ENCODE results near the gene DKKL1.
"Not testable (repeated sequence)": the region's sequence is repeated elsewhere in the genome, so short reads cannot be mapped to it uniquely, and the experiment has no call there.

Gene DKKL1

DNA sequence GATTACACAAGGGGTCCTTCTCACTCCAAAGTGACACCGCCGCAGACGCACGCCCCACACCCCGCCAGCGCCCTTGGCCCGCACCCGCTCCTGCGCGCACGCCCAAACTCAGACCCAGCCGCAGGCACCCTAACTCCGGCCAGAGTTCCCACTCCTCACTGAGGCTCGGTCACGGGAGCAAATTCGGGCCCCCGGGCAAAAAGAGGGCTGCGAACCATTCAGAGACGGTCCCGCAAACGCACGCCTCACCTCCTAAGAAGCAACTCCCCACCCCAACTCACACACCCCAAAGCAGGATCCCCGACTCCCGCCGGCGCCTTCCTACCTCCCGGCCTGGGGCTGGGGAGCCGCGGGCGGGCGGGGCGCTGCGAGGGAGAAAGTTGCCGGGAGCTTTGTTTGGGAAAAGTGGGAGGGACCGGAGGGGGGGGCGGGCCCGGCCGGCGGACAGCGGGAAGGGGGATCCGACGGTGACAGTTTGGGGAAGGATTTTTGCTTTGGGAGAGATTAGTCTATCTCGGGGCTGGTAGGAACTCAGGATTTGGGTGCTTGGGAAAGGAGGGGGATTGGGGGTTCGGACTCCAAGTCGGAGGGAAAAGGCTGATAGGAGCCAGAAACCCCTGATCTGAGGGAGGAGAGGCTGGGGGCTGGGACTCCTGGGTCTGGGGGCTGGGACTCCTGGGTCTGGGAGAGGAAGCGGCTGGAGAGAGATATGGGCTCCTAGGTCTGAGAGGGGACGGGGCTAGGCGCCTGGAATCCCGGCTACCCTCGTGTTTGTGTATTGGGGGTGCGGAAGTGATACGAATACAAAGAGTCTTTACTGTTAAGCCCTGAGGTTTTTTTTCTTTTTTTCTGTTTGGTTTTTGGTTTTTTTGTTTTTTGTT, 1.4 kb upstream of the DKKL1 start, which contains the start of gene TEAD2:
Gene TEAD2 (minus strand): TSS at position 369 of the 881 bp plus-strand sequence. CDS start 2,341 bp downstream, outside the sequence.
- no peak for DNase-seq (ENCODE audit: low read depth in 2 of 2)

DNA sequence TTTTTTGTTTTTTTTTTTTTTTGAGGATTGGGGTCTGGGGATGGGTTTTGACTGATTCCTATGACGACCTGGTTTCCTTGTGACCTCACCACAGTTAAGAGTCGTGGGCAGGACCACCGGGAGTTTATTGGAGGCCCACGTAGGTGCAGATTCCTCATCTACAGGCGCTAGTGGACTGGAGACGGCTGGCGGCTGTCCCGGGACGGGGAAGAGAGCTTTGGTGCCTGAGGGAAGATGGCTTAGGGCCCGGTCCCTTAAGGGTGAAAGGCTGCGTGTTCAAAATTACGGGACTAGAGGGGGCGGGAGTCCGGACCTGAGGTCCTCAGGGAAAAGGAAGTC, 779 bp upstream of the DKKL1 start:
- DNase-seq (ENCODE audit: low read depth in 2 of 2), result no peak

DNA sequence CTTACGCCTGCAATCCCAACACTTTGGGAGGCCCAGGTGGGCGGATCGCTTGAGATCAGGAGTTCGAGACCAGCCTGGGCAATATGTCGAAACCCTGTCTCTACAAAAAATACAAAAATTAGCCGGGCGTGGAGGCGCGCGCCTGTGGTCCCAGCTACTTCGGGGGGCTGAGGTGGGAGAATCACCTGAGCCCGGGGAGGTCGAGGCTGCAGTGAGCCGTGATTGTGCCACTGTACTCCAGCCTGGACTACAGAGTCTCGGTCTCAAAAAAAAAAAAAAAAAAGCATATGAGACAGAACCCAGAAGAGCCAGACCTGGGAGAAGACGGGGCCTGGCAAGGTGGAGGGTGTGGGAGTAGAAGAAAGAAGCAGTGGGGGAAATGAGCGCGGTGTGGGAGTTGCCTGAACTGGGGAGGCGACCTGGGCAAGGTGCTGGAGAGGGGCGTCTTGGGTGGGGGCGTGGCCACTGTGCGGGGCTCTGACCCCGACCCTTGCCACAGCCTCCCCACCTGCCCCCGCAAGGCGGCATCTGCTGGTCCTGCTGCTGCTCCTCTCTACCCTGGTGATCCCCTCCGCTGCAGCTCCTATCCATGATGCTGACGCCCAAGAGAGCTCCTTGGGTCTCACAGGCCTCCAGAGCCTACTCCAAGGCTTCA, 533 bp downstream of the DKKL1 start:
- DNase-seq (ENCODE audit: low read depth in 2 of 2), result no peak

DNA sequence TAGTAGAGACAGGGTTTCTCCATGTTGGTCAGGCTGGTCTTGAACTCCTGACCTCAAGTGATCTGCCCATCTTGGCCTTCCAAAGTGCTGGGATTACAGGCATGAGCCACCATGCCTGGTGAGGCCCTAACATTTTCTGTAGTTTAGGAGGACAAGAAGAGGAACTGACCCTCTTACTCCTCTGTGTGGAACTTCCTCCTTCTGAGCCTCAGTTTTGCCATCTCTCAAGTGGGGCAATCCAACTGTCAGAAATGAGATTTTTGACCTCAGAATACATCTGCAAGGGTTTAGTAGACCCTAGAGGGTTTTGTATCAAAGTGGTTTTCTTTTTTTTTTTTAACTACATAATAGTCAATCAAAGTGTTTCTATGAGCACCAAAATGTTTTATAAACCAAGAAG, 2.4 kb downstream of the DKKL1 start:
- DNase-seq (ENCODE audit: low read depth in 2 of 2), result no peak

DNA sequence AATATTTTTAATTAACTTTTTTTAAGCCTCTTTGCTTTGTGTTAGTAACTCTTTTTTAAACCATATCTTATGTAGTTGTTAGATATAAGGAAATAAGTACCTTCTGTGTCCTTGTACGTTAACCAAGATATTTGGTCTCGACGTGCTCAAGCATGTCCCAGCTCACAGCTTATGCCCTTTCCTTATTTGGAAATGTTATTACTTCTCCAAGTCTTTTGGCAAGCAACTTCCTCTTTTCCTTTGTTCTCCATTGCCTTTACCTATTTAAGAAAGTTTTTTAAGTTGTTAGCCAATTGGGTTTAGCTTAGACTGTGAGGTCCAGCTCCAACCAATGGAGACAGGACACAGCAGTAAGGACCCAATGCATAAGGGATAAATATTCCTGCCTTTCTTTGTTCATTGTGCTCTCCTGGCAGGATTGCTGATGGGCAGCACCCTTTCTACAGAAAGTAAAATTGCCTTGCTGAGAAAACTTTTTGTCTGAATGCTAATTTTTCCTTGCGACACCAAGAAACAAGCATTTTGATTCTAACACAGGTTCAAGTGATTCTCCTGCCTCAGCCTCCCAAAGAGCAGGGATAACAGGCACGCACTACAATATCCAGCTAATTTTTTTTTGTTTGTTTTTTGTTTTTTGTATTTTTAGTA, 5.2 kb downstream of the DKKL1 start:
- DNase-seq (ENCODE audit: low read depth in 2 of 2), result no peak

DNA sequence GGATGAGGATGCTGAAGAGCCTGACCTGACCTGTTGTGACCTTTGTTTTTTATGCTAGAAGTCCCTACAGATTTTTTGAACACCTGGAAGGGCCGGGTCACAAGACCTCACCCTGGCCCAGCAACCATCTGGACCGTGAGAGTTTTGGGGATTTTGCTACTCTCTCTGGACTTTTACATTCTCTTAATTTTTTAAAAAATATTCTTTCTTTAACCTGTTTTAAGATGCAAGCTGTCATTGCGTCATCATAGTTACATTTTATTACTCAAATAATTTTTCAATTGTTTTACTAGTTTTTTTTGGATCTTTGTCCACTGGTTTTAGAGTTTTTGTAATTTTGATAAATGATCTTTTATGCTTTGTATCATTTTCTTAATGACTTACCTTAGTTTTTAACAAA, 7.5 kb downstream of the DKKL1 start:
- no peak for DNase-seq (ENCODE audit: low read depth in 2 of 2)

DNA sequence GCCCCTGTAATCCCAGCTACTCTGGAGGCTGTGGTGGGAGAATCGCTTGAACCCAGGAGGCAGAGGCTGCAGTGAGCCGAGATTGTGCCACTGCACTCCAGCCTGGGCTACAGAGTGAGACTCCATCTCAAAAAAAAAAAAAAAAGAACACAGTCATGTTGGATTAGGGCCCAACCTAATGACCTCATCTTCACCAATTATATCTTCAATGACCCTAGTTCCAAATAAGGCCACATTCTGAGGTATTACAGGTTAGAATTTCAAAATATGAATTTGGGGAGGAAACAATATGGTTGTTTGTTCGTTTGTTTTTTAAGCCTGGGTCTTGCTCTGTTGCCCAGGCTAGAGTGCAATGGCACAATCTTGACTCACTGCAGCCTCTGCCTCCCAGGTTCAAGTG, 9.5 kb downstream of the DKKL1 start:
- DNase-seq (ENCODE audit: low read depth in 2 of 2), result not testable (repeated sequence)

DNA sequence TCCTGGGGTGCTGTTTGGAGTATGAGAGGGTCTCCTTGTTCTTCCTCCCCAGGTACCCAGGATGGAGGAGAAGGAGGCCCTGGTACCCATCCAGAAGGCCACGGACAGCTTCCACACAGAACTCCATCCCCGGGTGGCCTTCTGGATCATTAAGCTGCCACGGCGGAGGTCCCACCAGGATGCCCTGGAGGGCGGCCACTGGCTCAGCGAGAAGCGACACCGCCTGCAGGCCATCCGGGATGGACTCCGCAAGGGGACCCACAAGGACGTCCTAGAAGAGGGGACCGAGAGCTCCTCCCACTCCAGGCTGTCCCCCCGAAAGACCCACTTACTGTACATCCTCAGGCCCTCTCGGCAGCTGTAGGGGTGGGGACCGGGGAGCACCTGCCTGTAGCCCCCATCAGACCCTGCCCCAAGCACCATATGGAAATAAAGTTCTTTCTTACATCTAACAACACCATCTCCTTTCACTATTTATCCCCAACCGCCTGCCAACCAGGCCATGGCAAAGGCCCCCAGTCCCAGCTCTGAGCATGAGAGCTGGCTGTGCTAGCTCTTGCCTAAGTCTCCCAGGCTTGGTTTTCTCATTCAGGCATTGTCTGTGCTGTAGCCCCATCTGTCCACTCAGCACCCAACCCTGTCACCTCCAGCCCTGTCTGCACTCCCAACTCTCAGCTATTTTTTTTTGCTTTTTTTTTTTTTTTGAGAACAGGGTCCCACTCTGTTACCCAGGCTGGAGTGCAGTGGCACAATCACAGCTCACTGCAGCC, 11.2 kb downstream of the DKKL1 start:
- DNase-seq (ENCODE audit: low read depth in 2 of 2), result no peak

DNA sequence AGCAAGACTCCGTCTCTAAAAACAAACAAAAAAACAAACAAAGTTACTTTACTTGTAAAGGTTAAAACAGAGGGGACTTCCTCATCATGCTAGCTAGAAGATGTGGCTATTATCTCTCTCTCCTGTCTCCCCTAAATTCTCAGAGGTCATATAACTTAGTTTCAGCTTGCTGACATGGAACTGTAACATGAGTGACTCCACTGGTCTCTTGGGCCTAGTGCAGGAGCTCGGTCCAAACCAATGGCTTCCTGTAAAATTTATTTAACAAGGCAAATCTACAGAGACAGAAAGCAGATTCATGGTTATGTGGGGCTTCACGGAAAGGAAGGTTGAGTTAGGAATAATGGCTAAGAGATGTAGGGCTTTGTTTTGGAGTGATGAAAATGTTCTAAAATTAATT, 14.8 kb downstream of the DKKL1 start:
- DNase-seq (ENCODE audit: low read depth in 2 of 2), result no peak

DNA sequence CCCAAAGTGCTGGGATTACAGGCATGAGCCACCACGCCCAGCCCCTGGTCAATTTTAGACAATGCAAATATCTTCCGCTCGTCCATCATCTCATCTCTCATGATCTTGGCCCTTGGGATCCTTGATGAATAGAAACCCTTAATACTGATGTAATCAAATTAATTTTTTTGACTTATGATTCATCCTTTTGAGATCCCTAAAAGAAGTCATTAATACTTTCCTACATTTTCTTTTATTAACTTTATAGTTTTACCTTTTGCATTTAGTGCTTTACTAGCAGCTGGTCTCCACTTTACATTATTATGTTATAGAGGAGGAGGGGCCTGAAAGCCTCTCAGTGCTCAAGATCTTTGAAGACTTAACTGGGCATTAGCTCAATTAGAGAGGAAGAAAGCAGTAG, 16.7 kb downstream of the DKKL1 start:
- DNase-seq (ENCODE audit: low read depth in 2 of 2), result no peak

DNA sequence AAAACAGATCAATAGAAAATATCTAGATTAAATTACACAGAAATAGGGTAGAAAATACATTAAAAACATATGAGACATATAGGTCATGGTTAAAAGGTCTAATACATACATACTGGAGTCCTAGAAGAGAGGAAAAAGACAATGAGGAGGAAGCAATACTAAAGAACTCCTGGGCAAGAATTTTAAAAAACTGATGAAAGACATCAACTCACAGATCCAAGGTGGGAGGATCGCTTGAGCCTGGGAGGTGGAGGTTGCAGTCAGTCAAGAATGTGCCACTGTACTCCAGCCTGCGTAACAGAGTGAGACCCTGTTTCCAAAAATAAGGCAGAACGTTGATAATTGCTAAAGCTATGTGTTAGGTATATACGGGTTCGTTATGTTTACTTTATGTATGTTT, 19.0 kb downstream of the DKKL1 start:
- no peak for DNase-seq (ENCODE audit: low read depth in 2 of 2)

DNA sequence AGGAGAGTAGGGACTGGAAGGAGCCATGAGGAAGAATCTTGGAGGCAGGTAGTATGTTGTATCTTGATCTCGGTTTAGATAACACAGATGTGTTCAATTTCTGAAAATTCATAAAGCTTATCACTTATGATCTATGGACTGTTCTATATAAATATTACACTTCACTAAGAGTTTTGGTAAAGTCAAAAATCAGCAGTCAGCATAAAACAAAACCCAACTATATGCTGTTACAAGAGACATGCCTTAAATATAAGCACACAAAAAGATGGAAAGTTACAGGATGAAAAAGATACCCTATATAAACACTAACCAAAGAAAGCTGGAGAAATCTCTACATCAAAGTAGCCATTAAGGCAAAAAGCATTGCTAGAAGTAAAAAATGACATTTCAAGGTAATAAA, 19.9 kb downstream of the DKKL1 start:
- DNase-seq (ENCODE audit: low read depth in 2 of 2), result no peak

DNA sequence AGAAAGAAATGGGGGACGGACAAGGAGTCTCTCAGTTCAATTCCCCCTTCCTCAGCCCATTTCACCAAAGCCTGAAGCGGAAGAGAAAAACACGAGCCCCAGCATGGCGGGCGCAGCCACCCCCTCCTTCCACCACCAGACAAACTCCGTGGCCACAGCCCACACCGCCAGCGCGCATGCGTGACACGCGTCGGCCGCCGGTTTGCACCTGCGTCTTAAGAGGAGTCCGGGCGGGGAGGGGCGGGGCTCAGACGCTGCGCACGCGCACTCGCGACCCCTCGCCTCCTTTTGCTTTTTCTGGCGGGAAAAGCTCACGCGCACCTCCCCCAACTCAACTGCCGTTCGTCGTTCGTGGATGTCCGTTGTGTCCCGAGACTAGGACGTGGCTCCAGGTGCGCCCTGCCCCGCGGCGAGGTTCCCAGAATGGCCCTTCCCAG, 24.3 kb downstream of the DKKL1 start, which contains the start of gene KASH5:
Gene KASH5 (plus strand): TSS at position 314 of the 437 bp plus-strand sequence. CDS start 2,635 bp downstream, outside the sequence.
- peak; percentile 77 to 90 for DNase-seq (ENCODE audit: low read depth in 2 of 2)

DNA sequence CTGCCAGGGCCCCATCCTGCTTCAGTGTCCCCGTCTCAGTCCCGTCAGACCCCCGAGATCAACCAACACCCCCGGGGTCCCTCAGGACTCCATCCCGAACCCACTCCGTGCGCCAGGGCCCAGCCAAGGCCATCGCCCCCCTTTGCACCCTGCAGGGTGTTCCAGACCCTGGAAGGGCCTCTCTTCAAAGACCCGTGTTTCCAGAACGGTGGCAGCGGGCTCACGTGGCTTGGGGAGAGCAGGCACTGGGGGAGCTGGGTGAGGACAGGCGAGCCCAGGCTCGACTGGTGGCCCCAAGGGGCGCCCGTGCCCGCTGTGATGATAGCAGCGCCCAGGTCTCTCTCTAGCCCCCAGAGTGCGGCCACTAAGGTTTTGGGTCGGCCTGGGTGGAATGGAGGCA, 25.7 kb downstream of the DKKL1 start:
- DNase-seq (ENCODE audit: low read depth in 2 of 2), result no peak

DNA sequence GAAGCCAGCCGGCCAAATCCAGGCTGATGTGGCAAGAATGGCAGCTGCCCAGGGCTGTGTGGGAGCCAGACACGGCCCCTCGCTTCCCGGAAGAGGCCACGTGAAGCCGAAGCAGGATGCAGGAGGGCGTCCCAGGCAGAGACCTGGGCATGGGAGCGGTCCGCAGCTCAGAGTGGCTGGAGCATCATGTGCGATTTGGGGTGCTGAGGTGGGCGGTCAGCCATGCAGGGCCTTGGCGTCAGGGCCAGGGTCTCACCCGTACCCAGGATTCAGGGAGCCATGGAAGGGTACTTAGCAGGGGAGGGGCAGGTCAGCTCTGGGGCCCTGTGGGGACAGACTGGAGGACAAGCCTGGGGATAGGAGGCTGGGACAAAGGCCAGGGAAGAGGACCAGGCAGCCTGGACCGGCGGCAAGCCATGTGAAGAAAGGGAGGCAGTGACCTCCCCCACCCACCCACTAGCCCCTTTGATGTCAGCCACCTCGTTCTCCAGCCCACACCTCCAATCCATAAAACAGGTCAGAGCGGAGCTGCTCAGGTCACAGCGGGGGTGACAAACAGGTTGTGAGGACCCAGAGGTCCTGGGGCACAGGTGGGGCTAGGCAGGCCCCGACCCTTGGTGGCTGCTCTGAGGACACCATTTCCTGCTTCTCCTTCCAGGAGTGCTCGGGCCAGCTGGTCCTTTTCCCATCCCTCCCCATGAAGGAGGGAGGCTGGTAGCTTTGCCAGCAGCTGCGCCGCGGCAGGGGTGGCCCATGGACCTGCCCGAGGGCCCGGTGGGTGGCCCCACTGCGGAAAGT, 26.7 kb downstream of the DKKL1 start:
- no peak for DNase-seq (ENCODE audit: low read depth in 2 of 2)

DNA sequence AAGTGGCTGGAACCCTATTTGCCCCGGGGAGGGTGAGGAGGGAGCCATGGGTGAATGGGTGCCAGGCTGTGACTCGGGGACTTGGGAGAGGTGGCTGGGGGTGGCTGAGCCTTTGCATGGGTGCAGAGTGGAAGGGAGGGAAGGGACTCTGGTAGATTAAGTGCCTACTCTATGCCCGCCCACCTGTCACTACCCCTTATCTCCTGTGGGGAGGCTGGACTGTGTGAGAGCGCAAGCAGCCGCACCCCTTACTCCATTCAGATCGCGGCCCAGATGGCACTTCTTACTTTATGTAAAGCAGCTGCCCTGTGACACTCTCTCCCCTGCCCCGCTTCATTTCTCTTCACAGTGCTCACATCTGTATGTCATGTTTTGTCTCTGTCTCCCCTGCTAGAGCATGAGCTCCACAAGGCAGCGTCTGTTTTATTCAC, 27.3 kb downstream of the DKKL1 start:
- no peak for DNase-seq (ENCODE audit: low read depth in 2 of 2)

DNA sequence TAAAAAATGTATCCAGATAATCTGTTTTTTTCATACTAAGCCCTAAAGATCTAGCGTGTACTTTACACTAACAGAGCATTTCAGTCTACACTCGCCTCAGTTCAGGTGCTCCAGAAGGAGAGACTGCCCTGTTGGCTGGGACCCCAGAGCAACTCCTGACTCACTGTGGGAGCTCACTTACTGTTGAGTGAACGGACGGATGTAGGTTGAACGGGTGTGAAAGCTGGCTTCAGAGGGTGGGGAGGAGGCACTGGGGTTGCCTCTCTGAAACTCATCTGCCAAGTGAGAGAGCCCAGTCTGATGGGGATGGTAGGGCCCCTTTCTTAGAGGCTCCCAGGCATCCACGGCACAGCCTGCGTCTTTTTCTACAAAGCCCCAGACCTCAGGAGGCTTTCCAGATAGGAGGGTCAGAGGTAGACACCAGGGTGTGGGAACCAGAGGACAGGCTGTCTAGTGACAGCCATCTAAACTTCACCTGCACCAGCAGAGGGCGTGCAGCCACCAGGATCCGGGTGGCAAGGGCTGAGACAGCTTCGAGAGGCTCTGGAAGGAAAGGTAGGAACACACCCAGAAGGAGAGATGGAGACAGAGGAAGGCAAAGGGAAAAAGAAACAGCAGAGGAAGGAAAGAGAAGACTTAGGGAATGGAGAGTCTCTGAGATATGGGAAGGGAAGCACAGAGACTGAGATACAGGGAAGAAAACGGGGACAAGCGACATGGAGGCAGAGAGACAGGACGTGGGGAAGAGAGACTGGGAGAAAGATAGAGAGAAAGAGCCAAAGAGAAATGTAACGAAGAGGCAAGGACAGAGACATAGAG, 28.1 kb downstream of the DKKL1 start:
- peak; percentile 68 to 71 for DNase-seq (ENCODE audit: low read depth in 2 of 2)

DNA sequence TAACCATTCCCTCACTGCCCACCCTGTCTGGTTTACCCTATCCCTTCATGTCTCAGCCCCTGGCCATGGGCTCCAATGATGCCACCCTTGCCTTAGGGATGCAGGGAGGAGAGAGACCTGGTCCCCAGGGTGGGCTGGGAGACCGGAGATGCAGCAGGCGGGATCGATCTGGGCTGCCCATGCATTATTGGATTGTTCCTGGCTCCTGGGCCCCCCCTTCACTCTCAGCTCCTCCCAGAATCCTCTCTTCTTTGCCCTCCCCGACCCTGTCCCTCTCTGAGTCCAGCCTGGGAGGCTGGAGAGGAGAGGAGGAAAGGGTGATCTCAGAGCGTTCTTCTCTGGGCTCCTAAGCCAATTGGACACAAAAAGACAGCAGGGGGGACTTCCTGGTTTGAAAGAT, 30.2 kb downstream of the DKKL1 start:
- no peak for DNase-seq (ENCODE audit: low read depth in 2 of 2)

DNA sequence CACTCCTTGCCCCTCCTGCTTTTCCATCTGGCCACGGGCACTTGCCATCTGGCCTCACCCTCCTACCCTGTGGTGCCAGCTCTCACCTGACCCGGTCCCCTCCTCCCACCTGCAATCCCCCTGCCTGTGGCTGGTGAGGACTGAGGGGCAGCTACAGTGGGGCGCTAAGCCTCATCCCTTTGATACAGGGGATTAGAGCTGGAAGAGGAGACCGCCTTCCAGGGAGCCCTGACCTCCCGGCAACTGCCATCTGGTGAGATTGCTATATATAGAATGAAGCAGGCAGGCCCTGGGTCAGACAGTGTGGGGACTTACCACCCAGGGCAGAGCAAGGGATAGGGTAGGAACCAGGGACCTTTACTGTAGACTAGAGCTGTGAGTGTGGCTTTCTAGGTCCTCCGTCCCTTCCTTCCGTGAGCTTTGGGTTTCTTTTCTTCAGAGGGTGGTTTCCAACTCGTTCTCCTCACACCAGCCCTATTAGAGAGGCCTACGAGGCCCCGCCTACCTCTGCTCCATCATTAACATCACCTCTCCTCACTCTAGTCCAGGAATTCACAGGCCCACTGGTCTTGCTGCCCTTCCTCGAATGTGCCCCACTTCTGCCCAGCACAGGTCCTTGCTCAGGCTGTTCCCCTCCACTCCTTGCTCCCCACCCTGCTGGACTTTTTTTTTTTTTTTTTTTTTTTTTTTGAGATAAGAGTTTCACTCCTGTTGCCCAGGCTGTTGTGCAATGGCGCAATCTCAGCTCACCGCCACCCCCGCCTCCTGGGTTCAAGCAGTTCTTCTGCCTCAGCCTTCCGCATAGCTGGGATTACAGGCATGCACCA, 32.1 kb downstream of the DKKL1 start:
- no peak for DNase-seq (ENCODE audit: low read depth in 2 of 2)
